GM23248 (cell line): ENCODE measurements around the gene NRCAM. TPM values are rescaled to one million over a fixed set of nuclear protein-coding genes. Genes with fewer than 3 reads are reported as not detected.

Experiments used
- DNase-seq: peaks from one replicate; pipeline ENCODE4 v3.0.0-alpha.2; 2015
- H2AFZ ChIP-seq: fragments of 200-600 bp; sonication (generic); 2 replicates; pipeline ENCODE4 v1.6.1; 2016; ENCODE audit warnings: antibody characterized with exemption
- H3F3A ChIP-seq: fragments of 200-600 bp; sonication (generic); 2 replicates; pipeline ENCODE4 v1.6.1; 2016; ENCODE audit warnings: mild to moderate bottlenecking, antibody characterized with exemption, mixed run types; ENCODE audit not compliant: insufficient read depth
- H3K27ac ChIP-seq: fragments of 200-600 bp; sonication (generic); 2 replicates; pipeline ENCODE4 v1.5.1; 2016; ENCODE audit warnings: mild to moderate bottlenecking
- H3K27me3 ChIP-seq: fragments of 200-600 bp; sonication (generic); replicated peaks from 2 replicates; pipeline ENCODE4 v1.6.1; 2016; ENCODE audit warnings: mild to moderate bottlenecking; ENCODE audit not compliant: insufficient read depth
- H3K36me3 ChIP-seq: fragments of 200-600 bp; sonication (generic); 2 replicates; pipeline ENCODE4 v1.6.1; 2016; ENCODE audit warnings: low read depth, mild to moderate bottlenecking
- H3K4me1 ChIP-seq: fragments of 200-600 bp; sonication (generic); 2 replicates; pipeline ENCODE4 v1.6.1; 2016; ENCODE audit warnings: mild to moderate bottlenecking; ENCODE audit not compliant: insufficient read depth
- H3K4me2 ChIP-seq: fragments of 200-600 bp; sonication (generic); one replicate; pipeline ENCODE4 v1.6.1; 2016; ENCODE audit warnings: mild to moderate bottlenecking; ENCODE audit not compliant: unreplicated experiment
- H3K4me3 ChIP-seq: fragments of 200-600 bp; sonication (generic); 2 replicates; pipeline ENCODE4 v1.5.1; 2016; ENCODE audit warnings: mild to moderate bottlenecking
- H3K79me2 ChIP-seq: fragments of 200-600 bp; sonication (generic); 2 replicates; pipeline ENCODE4 v1.6.1; 2016; ENCODE audit warnings: mild to moderate bottlenecking; ENCODE audit not compliant: insufficient read depth
- H3K9ac ChIP-seq: fragments of 200-600 bp; sonication (generic); 2 replicates; pipeline ENCODE4 v1.6.1; 2016; ENCODE audit warnings: mild to moderate bottlenecking
- H3K9me2 ChIP-seq: fragments of 200-600 bp; sonication (generic); 2 replicates; pipeline ENCODE4 v1.6.1; 2016; ENCODE audit warnings: mixed run types, mild to moderate bottlenecking, moderate library complexity; ENCODE audit not compliant: insufficient read depth
- H3K9me3 ChIP-seq: fragments of 200-600 bp; sonication (generic); one replicate; pipeline ENCODE4 v1.6.1; 2017; ENCODE audit warnings: low read depth
- H4K20me1 ChIP-seq: fragments of 200-600 bp; sonication (generic); 2 replicates; pipeline ENCODE4 v1.6.0; 2016; ENCODE audit not compliant: insufficient read depth
- EZH2 ChIP-seq: fragments of 200-600 bp; sonication (generic); IDR thresholded peaks from 2 replicates; pipeline ENCODE4 v1.6.1; 2018; ENCODE audit warnings: antibody characterized with exemption, mild to moderate bottlenecking; ENCODE audit not compliant: insufficient read depth, poor library complexity, severe bottlenecking
- EZH2phosphoT487 ChIP-seq: fragments of 200-600 bp; sonication (generic); IDR thresholded peaks from 2 replicates; pipeline ENCODE4 v1.6.1; 2018; ENCODE audit warnings: antibody characterized with exemption, moderate library complexity, mild to moderate bottlenecking, low read depth; ENCODE audit not compliant: insufficient read depth
- WGBS, 2 experiments: methylation state at CpG; one replicate each; pipeline ENCODE4 v1.1.6; 2015 to 2017; ENCODE audit warnings: low lambda C conversion rate in 2 of 2, low coverage in 1 of 2; ENCODE audit errors: missing lambda C conversion rate in 2 of 2; 5-methylcytosine and 5-hydroxymethylcytosine counted together
- in situ Hi-C: fragments of 300-500 bp; cut with MboI; formaldehyde crosslinking; loops from 2 replicates; pipeline ENCODE4 v1.15.0; 2020
- polyA plus RNA-seq: library from polyadenylated mRNA; unstranded; fragments of >200 nt; fragmentation: Nextera tagmentation; extraction: Ambion mirVana; gene quantifications from 2 replicates; pipeline ENCODE4 v1.2.1, GENCODE V29; 2016
- total RNA-seq: library from RNA; depleted of rRNA; stranded (reverse); fragments of >200 nt; shearing (Covaris generic); gene quantifications from 2 replicates; pipeline ENCODE4 v1.2.3, GENCODE V29; 2014

NRCAM gene
- total and polyA plus RNA-seq, 2 experiments from 2014 or later, result 5.1 to 7.0 TPM

- DNase-seq, result no peak
- in situ Hi-C loops, result no loop called here
- Histone ChIP-seq H3K27ac (no peak overlapping the region), H3K9me2 (no peaks in the 10 kb centered on the region), H4K20me1 (no peaks in the 10 kb centered on the region), H3K27me3 (no peaks in the 10 kb centered on the region), H3K79me2 (no peaks in the 10 kb centered on the region), H2AFZ (no peak overlapping the region), H3K4me2 (no peak overlapping the region), H3K9me3 (no peaks in the 10 kb centered on the region), H3K9ac (no peak overlapping the region), H3K4me3 (no peak overlapping the region), H3K4me1 (peaks cover 12% of the 10 kb centered on the region), H3K36me3 (no peaks in the 10 kb centered on the region), H3F3A (peaks cover 20% of the 10 kb centered on the region)
- no peak for TF ChIP-seq EZH2
- TF ChIP-seq EZH2phosphoT487, result no peak
- WGBS, 2 experiments, result 88 to 98% methylated on average over 4 of the region's 4 CpGs
These were observed 41.2 kb downstream of the NRCAM start for GRCh38 chr7:108415084-108415483.

- WGBS, 2 experiments, result 71 to 73% methylated on average over 3 of the region's 3 CpGs
These were observed 42.3 kb downstream of the NRCAM start for GRCh38 chr7:108413782-108414492.

GRCh38 chr7:108413337-108413736, 42.9 kb downstream of the NRCAM start:
- H3K9me2 ChIP-seq, result no peaks in the 10 kb centered on the region
- no peaks in the 10 kb centered on the region for H3K9me3 ChIP-seq
- H3K9ac ChIP-seq, result no peak overlapping the region
- H3K27ac ChIP-seq, result no peak overlapping the region
- TF ChIP-seq EZH2phosphoT487 (no peak), EZH2 (no peak)
- no peaks in the 10 kb centered on the region for H4K20me1 ChIP-seq
- H3K4me1 ChIP-seq, result peaks cover 12% of the 10 kb centered on the region
- no peak overlapping the region for H3K4me2 ChIP-seq
- in situ Hi-C loops, result no loop called here
- DNase-seq, result no peak
- no peaks in the 10 kb centered on the region for H3K36me3 ChIP-seq
- H2AFZ ChIP-seq, result no peak overlapping the region
- no peak overlapping the region for H3K4me3 ChIP-seq
- H3F3A ChIP-seq, result peaks cover 20% of the 10 kb centered on the region
- no peaks in the 10 kb centered on the region for H3K27me3 ChIP-seq
- no peaks in the 10 kb centered on the region for H3K79me2 ChIP-seq

More at GRCh38 chr7:108413782-108414492, 42.3 kb downstream of the NRCAM start:
- Histone ChIP-seq H3F3A (peaks cover 20% of the 10 kb centered on the region), H3K9me2 (no peaks in the 10 kb centered on the region), H3K9me3 (no peaks in the 10 kb centered on the region), H4K20me1 (no peaks in the 10 kb centered on the region), H2AFZ (peak overlapping the region; percentile 15; the same call in 1 of the 2 replicates), H3K4me3 (no peak overlapping the region), H3K4me1 (peaks cover 12% of the 10 kb centered on the region), H3K36me3 (no peaks in the 10 kb centered on the region), H3K27me3 (no peaks in the 10 kb centered on the region), H3K9ac (no peak overlapping the region), H3K4me2 (no peak overlapping the region), H3K79me2 (no peaks in the 10 kb centered on the region), H3K27ac (no peak overlapping the region)
- TF ChIP-seq EZH2phosphoT487, result no peak
- no peak for TF ChIP-seq EZH2
- in situ Hi-C loops, result no loop called here
- DNase-seq, result peak; percentile 68

GRCh38 chr7:108409146-108409545, 47.1 kb downstream of the NRCAM start:
- H2AFZ ChIP-seq, result no peak overlapping the region
- H3K27me3 ChIP-seq, result no peaks in the 10 kb centered on the region

More at GRCh38 chr7:108409146-108409545, 47.1 kb downstream of the NRCAM start:
- H3F3A ChIP-seq, result no peaks in the 10 kb centered on the region
- no peaks in the 10 kb centered on the region for H3K9me3 ChIP-seq
- H3K9ac ChIP-seq, result no peak overlapping the region
- H4K20me1 ChIP-seq, result no peaks in the 10 kb centered on the region
- H3K9me2 ChIP-seq, result no peaks in the 10 kb centered on the region
- no peak for DNase-seq
- H3K27ac ChIP-seq, result no peak overlapping the region
- H3K4me3 ChIP-seq, result no peak overlapping the region
- H3K4me1 ChIP-seq, result 0 out of 2 replicates have a peak, but pooled peaks cover 8% of the 10 kb centered on the region
- no peak for TF ChIP-seq EZH2
- TF ChIP-seq EZH2phosphoT487, result no peak
- in situ Hi-C loops, result no loop called here
- H3K4me2 ChIP-seq, result no peak overlapping the region
- WGBS, 2 experiments, result 90 to 91% methylated on average over 6 of the region's 6 CpGs
- H3K36me3 ChIP-seq, result no peaks in the 10 kb centered on the region
- H3K79me2 ChIP-seq, result no peaks in the 10 kb centered on the region
